Lung (tissue), 12 donors: ENCODE data around the gene KLHL2. TPM values are rescaled to one million over a fixed set of nuclear protein-coding genes. Genes with fewer than 3 reads are reported as not detected.

Experiments used
- ATAC-seq: fragments of 200-7000 bp; cut with Tn5 transposase; one replicate; pipeline ENCODE4 v1.9.1; 2020; ENCODE audit warnings: moderate number of reproducible peaks; ENCODE audit not compliant: insufficient read depth, low FRiP score
- DNase-seq, 3 donors: peaks; one replicate each; pipeline ENCODE4 v3.0.0-alpha.2; 2013 to 2017
- H3K27ac ChIP-seq, 2 donors: one replicate each; pipeline ENCODE4 v1.5.1; 2013; ENCODE audit warnings: mild to moderate bottlenecking in 2 of 2, moderate library complexity in 2 of 2, control low read depth in 1 of 2, inconsistent platforms in 1 of 2, low read depth in 1 of 2, low read length in 1 of 2
- H3K27me3 ChIP-seq, 3 donors: one replicate each; pipeline ENCODE4 v1.5.1; 2013; ENCODE audit warnings: low read length in 2 of 3; ENCODE audit not compliant: control insufficient read depth in 3 of 3, insufficient read depth in 3 of 3
- H3K36me3 ChIP-seq, 4 donors: one replicate each; pipeline ENCODE4 v1.5.1; 2013; ENCODE audit warnings: low read length in 4 of 4, mild to moderate bottlenecking in 1 of 4, moderate library complexity in 1 of 4; ENCODE audit not compliant: control insufficient read depth in 4 of 4, insufficient read depth in 4 of 4
- H3K4me1 ChIP-seq, 5 donors: one replicate each; pipeline ENCODE4 v1.5.1; 2013; ENCODE audit warnings: low read length in 5 of 5, mild to moderate bottlenecking in 2 of 5, moderate library complexity in 1 of 5; ENCODE audit not compliant: control insufficient read depth in 5 of 5, insufficient read depth in 5 of 5
- H3K4me3 ChIP-seq: one replicate; pipeline ENCODE4 v1.5.1; 2013; ENCODE audit warnings: mild to moderate bottlenecking, control low read depth, moderate library complexity
- H3K9ac ChIP-seq, 2 donors: one replicate each; pipeline ENCODE4 v1.5.1; 2013; ENCODE audit warnings: low read length in 2 of 2, control low read depth in 1 of 2; ENCODE audit not compliant: insufficient read depth in 1 of 2
- H3K9me3 ChIP-seq, 4 donors: one replicate each; pipeline ENCODE4 v1.5.1; 2013; ENCODE audit warnings: low read length in 3 of 4, mild to moderate bottlenecking in 1 of 4, moderate library complexity in 1 of 4; ENCODE audit not compliant: control insufficient read depth in 4 of 4, insufficient read depth in 3 of 4
- CTCF ChIP-seq: IDR thresholded peaks from 2 replicates; pipeline ENCODE4 v1.5.1; 2012; ENCODE audit warnings: mild to moderate bottlenecking; ENCODE audit errors: control extremely low read depth, extremely low read depth
- WGBS, 2 donors: extraction: QIAGEN DNeasy Blood & Tissue Kit; methylation state at CpG; one replicate each; pipeline ENCODE4 v1.1.7; 2013; 5-methylcytosine and 5-hydroxymethylcytosine counted together
- polyA plus RNA-seq, 2 donors: library from polyadenylated mRNA; stranded (reverse); fragments of 200-250 nt; gene quantifications; one replicate each; pipeline ENCODE4 v1.2.1, GENCODE V29; 2013
- total RNA-seq, 2 donors: library from RNA; depleted of rRNA in 1 of 2; stranded (reverse); fragments of >200 nt in 1 of 2; gene quantifications; one replicate each; pipeline ENCODE4 v1.2.1, GENCODE V29; 2014 to 2021
- donor health status: control.
- donor health status: control.
- donor health status: Bipolar disorder and iron deficiency.
- donor health status: healthy.
- donor health status: DM: yes; HTN: yes; CAD: no.

KLHL2 gene
- total and polyA plus RNA-seq, 4 donors: 17.3 to 43.0 (median 33.7) TPM

- no peaks in the 10 kb centered on the region for H3K27me3 ChIP-seq
- DNase-seq (no peak), ATAC-seq (no peak)
- H3K36me3 ChIP-seq: peaks cover 0 to 4% (median 1%) of the 10 kb centered on the region in 4 donors
- no peak for TF ChIP-seq CTCF
- no peak overlapping the region for H3K9ac ChIP-seq
- no peak overlapping the region for H3K27ac ChIP-seq
- no peak overlapping the region for H3K4me3 ChIP-seq
- no peaks in the 10 kb centered on the region for H3K9me3 ChIP-seq
- 98% methylated on average over 4 of the region's 4 CpGs for WGBS, 2 donors
- no peaks in the 10 kb centered on the region for H3K4me1 ChIP-seq
Measured at GRCh38 chr4:165309456-165309855, 102.1 kb downstream of the KLHL2 start.

GRCh38 chr4:165312506-165312905, 105.1 kb downstream of the KLHL2 start:
- DNase-seq (no peak), ATAC-seq (peak; percentile 41)
- WGBS, 2 donors: 83 to 92% methylated on average over 2 of the region's 2 CpGs
- Histone ChIP-seq H3K9me3 (no peaks in the 10 kb centered on the region), H3K9ac (no peak overlapping the region), H3K4me3 (no peak overlapping the region), H3K27ac (no peak overlapping the region), H3K27me3 (no peaks in the 10 kb centered on the region), H3K36me3 (peaks cover 0 to 5% (median 2%) of the 10 kb centered on the region in 4 donors), H3K4me1 (peaks cover 0 to 3% (median 0%) of the 10 kb centered on the region in 5 donors)
- TF ChIP-seq CTCF: no peak

GRCh38 chr4:165319030-165319429, 111.7 kb downstream of the KLHL2 start:
- Histone ChIP-seq H3K9ac (no peak overlapping the region), H3K4me3 (no peak overlapping the region), H3K36me3 (peaks cover 0 to 2% (median 2%) of the 10 kb centered on the region in 4 donors), H3K9me3 (no peaks in the 10 kb centered on the region), H3K27me3 (no peaks in the 10 kb centered on the region), H3K27ac (no peak overlapping the region), H3K4me1 (peaks cover 0 to 3% (median 0%) of the 10 kb centered on the region in 5 donors)
- WGBS, 2 donors: 96 to 97% methylated on average over 5 of the region's 5 CpGs
- ATAC-seq: no peak
- no peak for DNase-seq
- no peak for TF ChIP-seq CTCF

GRCh38 chr4:165319509-165319908, 112.1 kb downstream of the KLHL2 start:
- H3K9ac ChIP-seq: no peak overlapping the region
- no peaks in the 10 kb centered on the region for H3K9me3 ChIP-seq
- WGBS, 2 donors: 95 to 98% methylated on average over 5 of the region's 5 CpGs
- no peaks in the 10 kb centered on the region for H3K27me3 ChIP-seq
- H3K27ac ChIP-seq: no peak overlapping the region
- TF ChIP-seq CTCF: no peak
- H3K4me3 ChIP-seq: no peak overlapping the region
- H3K36me3 ChIP-seq: peaks cover 0 to 2% (median 2%) of the 10 kb centered on the region in 4 donors
- no peak for DNase-seq
- peaks cover 0 to 3% (median 0%) of the 10 kb centered on the region in 5 donors for H3K4me1 ChIP-seq
- no peak for ATAC-seq
